HCT116 (cell line): Measurements from ENCODE around the gene MRPL11. TPM values are rescaled to one million over a fixed set of nuclear protein-coding genes. Genes with fewer than 3 reads are reported as not detected.

ENCODE experiments used
- ATAC-seq: fragments of 200-7000 bp; cut with Tn5 transposase; 2 replicates; pipeline ENCODE4 v1.9.1; 2020; ENCODE audit warnings: mild to moderate bottlenecking, moderate library complexity
- BruUV-seq: library from RNA; stranded (reverse); fragments of 400-500 nt; replicated peaks from 2 replicates; lab custom pipeline; 2021; lab: Mats Ljungman, UMichigan
- CTCF ChIA-PET: fragments of 300-600 bp; sonication (Branson Sonifier 250); formaldehyde crosslinking; loops from one replicate; lab custom pipeline; 2021; ENCODE audit warnings: antibody characterized with exemption; lab: Charles Lee
- POLR2A ChIA-PET: fragments of 300-600, 350-600 bp; sonication (Branson Sonifier 250); formaldehyde crosslinking; loops from one replicate; lab custom pipeline; 2021; ENCODE audit warnings: antibody characterized with exemption; lab: Charles Lee
- RAD21 ChIA-PET, 2 experiments: fragments of 300-600 bp; sonication (Branson Sonifier 250); formaldehyde crosslinking; loops; one replicate each; lab custom pipeline; 2023; ENCODE audit warnings: low total read pairs in 2 of 2; ENCODE audit not compliant: uncharacterized antibody in 2 of 2, unreplicated experiment in 2 of 2, low non-redundant PET in 1 of 2; lab: Charles Lee
- DNase-seq: peaks from one replicate; pipeline ENCODE4 v3.0.0-alpha.2; 2010; ENCODE audit warnings: low read depth, low spot score
- H2AFZ ChIP-seq: fragments of 200-600 bp; shearing (Covaris generic), sonication (generic); 2 replicates; pipeline ENCODE4 v1.6.1; 2017; ENCODE audit warnings: low read depth, mixed run types, mixed read lengths, antibody characterized with exemption, low read length; ENCODE audit not compliant: poor library complexity, severe bottlenecking
- H3K27ac ChIP-seq: 2 replicates; pipeline ENCODE4 v1.5.1; 2012; ENCODE audit warnings: low read depth, low read length
- H3K27me3 ChIP-seq: fragments of 200-600 bp; sonication (generic); 2 replicates; pipeline ENCODE4 v1.6.1; 2016; ENCODE audit warnings: mixed run types, low read length, mixed read lengths; ENCODE audit not compliant: insufficient read depth
- H3K36me3 ChIP-seq, 2 experiments: fragments of 200-500 bp in 1 of 2; fragments of 200-600 bp in 1 of 2; sonication (Bioruptor generic) in 1 of 2; sonication (generic) in 1 of 2; 2 replicates each; pipeline versions ENCODE4 v1.5.1 to v1.6.1; 2014 to 2016; ENCODE audit warnings: low read length in 2 of 2, inconsistent platforms in 1 of 2, mixed read lengths in 1 of 2, mixed run types in 1 of 2; ENCODE audit not compliant: insufficient read depth in 2 of 2, control insufficient read depth in 1 of 2
- H3K4me1 ChIP-seq, 2 experiments: fragments of 200-600 bp in 1 of 2; sonication (generic) in 1 of 2; 2 replicates each; pipeline versions ENCODE4 v1.5.1 to v1.6.1; 2012 to 2017; ENCODE audit warnings: low read length in 2 of 2, inconsistent platforms in 1 of 2, mild to moderate bottlenecking in 1 of 2, mixed read lengths in 1 of 2, mixed run types in 1 of 2, moderate library complexity in 1 of 2; ENCODE audit not compliant: insufficient read depth in 2 of 2, control insufficient read depth in 1 of 2
- H3K4me2 ChIP-seq: fragments of 200-600 bp; sonication (generic); 2 replicates; pipeline ENCODE4 v1.6.1; 2017; ENCODE audit warnings: mixed run types, low read length, mixed read lengths
- H3K4me3 ChIP-seq, 2 experiments: fragments of 200-600 bp in 1 of 2; sonication (generic) in 1 of 2; replicated peaks in 1 of 2; 2 replicates each; pipeline ENCODE4 v1.5.1; 2011 to 2016; ENCODE audit warnings: low read length in 2 of 2, control low read depth in 1 of 2, low read depth in 1 of 2, mild to moderate bottlenecking in 1 of 2, mixed read lengths in 1 of 2, mixed run types in 1 of 2
- H3K79me2 ChIP-seq: fragments of 200-600 bp; sonication (generic); 2 replicates; pipeline ENCODE4 v1.6.1; 2017; ENCODE audit warnings: mild to moderate bottlenecking, mixed run types, low read length, moderate library complexity, mixed read lengths; ENCODE audit not compliant: insufficient read depth
- H3K9ac ChIP-seq: fragments of 200-600 bp; sonication (generic); 2 replicates; pipeline ENCODE4 v1.6.1; 2016; ENCODE audit warnings: low read length, mixed read lengths
- H3K9me2 ChIP-seq: fragments of 200-600 bp; sonication (generic), shearing (Covaris generic); 2 replicates; pipeline ENCODE4 v1.6.1; 2017; ENCODE audit warnings: mixed run types, mild to moderate bottlenecking, moderate library complexity; ENCODE audit not compliant: insufficient read depth
- H3K9me3 ChIP-seq, 2 experiments: fragments of 200-500 bp in 1 of 2; fragments of 200-600 bp in 1 of 2; sonication (Bioruptor generic) in 1 of 2; sonication (generic) in 1 of 2; 2 replicates each; pipeline ENCODE4 v1.6.1; 2014 to 2017; ENCODE audit warnings: low read length in 2 of 2, mixed read lengths in 2 of 2, inconsistent platforms in 1 of 2, low read depth in 1 of 2, mild to moderate bottlenecking in 1 of 2, mixed run types in 1 of 2, moderate library complexity in 1 of 2; ENCODE audit not compliant: control insufficient read depth in 1 of 2, insufficient read depth in 1 of 2
- H4K20me1 ChIP-seq: fragments of 200-600 bp; sonication (generic), shearing (Covaris generic); 2 replicates; pipeline ENCODE4 v1.6.1; 2017; ENCODE audit warnings: mixed run types, mild to moderate bottlenecking, moderate library complexity; ENCODE audit not compliant: insufficient read depth
- ATF3 ChIP-seq: IDR thresholded peaks from 2 replicates; pipeline ENCODE4 v1.6.1; 2012
- CEBPB ChIP-seq: IDR thresholded peaks from 2 replicates; pipeline ENCODE4 v1.6.1; 2012; ENCODE audit warnings: low read depth
- CTCF ChIP-seq, 3 experiments: fragments of 200-600 bp in 1 of 3; sonication (generic) in 1 of 3; IDR thresholded peaks in 2 of 3; conservative IDR thresholded peaks in 1 of 3; 2 replicates each; pipeline ENCODE4 v1.5.1; 2012 to 2017; ENCODE audit warnings: low read depth in 2 of 3, low read length in 2 of 3, antibody characterized with exemption in 1 of 3, borderline replicate concordance in 1 of 3, control low read depth in 1 of 3, mild to moderate bottlenecking in 1 of 3, mixed read lengths in 1 of 3, mixed run types in 1 of 3, moderate library complexity in 1 of 3; ENCODE audit not compliant: insufficient read depth in 1 of 3
- EZH2 ChIP-seq: fragments of 200-600 bp; sonication (generic); IDR thresholded peaks from 2 replicates; pipeline ENCODE4 v1.6.1; 2017; ENCODE audit warnings: antibody characterized with exemption, mixed run types
- EZH2phosphoT487 ChIP-seq: fragments of 200-600 bp; IDR thresholded peaks from 2 replicates; pipeline ENCODE4 v1.6.1; 2018; ENCODE audit warnings: antibody characterized with exemption, borderline replicate concordance
- POLR2A ChIP-seq: IDR thresholded peaks from 2 replicates; pipeline ENCODE4 v1.7.0; 2011; ENCODE audit warnings: borderline replicate concordance; ENCODE audit not compliant: insufficient read depth, insufficient read length; ENCODE audit errors: extremely low read depth
- RAD21 ChIP-seq: IDR thresholded peaks from 2 replicates; pipeline ENCODE4 v1.6.1; 2012; ENCODE audit warnings: low read depth, mild to moderate bottlenecking
- SRF ChIP-seq: IDR thresholded peaks from 2 replicates; pipeline ENCODE4 v1.6.1; 2012; ENCODE audit warnings: low read depth
- TCF7L2 ChIP-seq: IDR thresholded peaks from 2 replicates; pipeline ENCODE4 v1.7.0; 2011; ENCODE audit warnings: borderline replicate concordance, inconsistent platforms; ENCODE audit not compliant: insufficient read depth, insufficient read length; ENCODE audit errors: extremely low read depth
- intact Hi-C: fragments of 100-400 bp; cut with micrococcal nuclease; formaldehyde crosslinking; loops from 2 replicates; pipeline ENCODE4 v1.10.0; 2022
- total RNA-seq: library from RNA; stranded (reverse); gene quantifications from one replicate; pipeline ENCODE4 v1.2.1, GENCODE V29; 2021; ENCODE audit not compliant: unreplicated experiment
- TF ChIP-seq, protein P1 (sequence below): IDR thresholded peaks from 2 replicates; pipeline ENCODE4 v1.6.1; 2012

Gene MRPL11
- total RNA-seq, 1 experiment from 2014 or later, result 126 TPM

GRCh38 chr11:66410191-66410590 is 28.5 kb downstream of the MRPL11 start (continued):
- no peak for TF ChIP-seq CTCF (IDR thresholded peaks at IDR 0.05 in 2 of 3, conservative IDR thresholded peaks at IDR 0.05 in 1 of 3; ENCODE audit: borderline replicate concordance in 1 of 3, insufficient read depth in 1 of 3, low read depth in 2 of 3, low read length in 2 of 3)
- no peak for TF ChIP-seq EZH2
- no peak for TF ChIP-seq POLR2A
- no peak for TF ChIP-seq TCF7L2
- TF ChIP-seq, protein P1, sequence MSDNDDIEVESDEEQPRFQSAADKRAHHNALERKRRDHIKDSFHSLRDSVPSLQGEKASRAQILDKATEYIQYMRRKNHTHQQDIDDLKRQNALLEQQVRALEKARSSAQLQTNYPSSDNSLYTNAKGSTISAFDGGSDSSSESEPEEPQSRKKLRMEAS, result no peak
- no peak for TF ChIP-seq EZH2phosphoT487
- TF ChIP-seq ATF3, result no peak
- no peak for TF ChIP-seq SRF

GRCh38 chr11:66409226-66409625 is 29.4 kb downstream of the MRPL11 start:
- H2AFZ ChIP-seq, result no peak overlapping the region

More at GRCh38 chr11:66409226-66409625, 29.4 kb downstream of the MRPL11 start:
- Histone ChIP-seq H3K27me3 (peaks cover 16% of the 10 kb centered on the region; the same call in 1 of the 2 replicates), H3K4me1 (peaks cover 0 to 3% of the 10 kb centered on the region in 2 experiments; a peak in 1 of 4 replicates), H3K4me2 (peak overlapping the region; percentile 73; the same call in 1 of the 2 replicates), H3K9ac (no peak overlapping the region), H3K27ac (no peak overlapping the region), H4K20me1 (no peaks in the 10 kb centered on the region), H3K4me3 (no peak overlapping the region), H3K9me3 (no peaks in the 10 kb centered on the region), H3K79me2 (no peaks in the 10 kb centered on the region), H3K9me2 (no peaks in the 10 kb centered on the region), H3K36me3 (no peaks in the 10 kb centered on the region)
- DNase-seq (no peak), ATAC-seq (0 out of 2 replicates have a peak, but pooled peaks have one; percentile 1)
- CTCF ChIA-PET, result interaction anchor here (1.0 to 2.1 kb wide), 6 partner anchors 9 to 269 kb away, joined by 4 to 10 read pairs (median 5); partner anchors contain the start of genes MRPL11 and RBM4B
- POLR2A ChIA-PET, result no interaction called here
- no TSS peak for BruUV-seq
- TF ChIP-seq RAD21 (no peak), EZH2 (no peak), CEBPB (no peak)
- intact Hi-C loops, result loop anchor here (5.0 kb wide), 2 partner anchors 423 to 613 kb away; partner anchors contain the start of gene SYT12
- RAD21 ChIA-PET, result interaction anchor here (1.2 to 1.7 kb wide), 2 partner anchors 13 to 269 kb away, joined by 3 read pairs; no protein-coding TSS in a partner anchor
